Erythroblast (primary cell): ENCODE measurements around the gene COX6A1.

Experiments
- DNase-seq, 2 experiments: peaks; one replicate each; lab custom pipeline; 2025; lab: John Stamatoyannopoulos, UW
- GATA1 ChIP-seq: IDR thresholded peaks from 2 replicates; pipeline ENCODE4 v1.6.1; 2011; ENCODE audit warnings: low read depth, mild to moderate bottlenecking, control low read depth, low read length, moderate library complexity
- POLR2A ChIP-seq: IDR thresholded peaks from 2 replicates; pipeline ENCODE4 v1.6.1; 2011; ENCODE audit warnings: mild to moderate bottlenecking, low read length

The COX6A1 gene

GRCh38 chr12:120481022-120481767, 43.3 kb downstream of the COX6A1 start:
- peak; percentile 35 to 74 for DNase-seq
- no peak for TF ChIP-seq GATA1

GRCh38 chr12:120483621-120484020, 45.7 kb downstream of the COX6A1 start:
- DNase-seq = no peak
- TF ChIP-seq GATA1 = no peak
- TF ChIP-seq POLR2A = no peak

- TF ChIP-seq POLR2A = no peak
- no peak for TF ChIP-seq GATA1
- DNase-seq = no peak
Observed at GRCh38 chr12:120485961-120486881, 48.3 kb downstream of the COX6A1 start.

GRCh38 chr12:120487552-120487951, 49.6 kb downstream of the COX6A1 start:
- peak; percentile 71 to 90 for DNase-seq

- no peak for TF ChIP-seq GATA1
- no peak for TF ChIP-seq POLR2A
- DNase-seq = peak in 1 of 2 experiments; percentile 22
Observed at GRCh38 chr12:120488057-120488640, 50.2 kb downstream of the COX6A1 start.

GRCh38 chr12:120489018-120489417, 51.1 kb downstream of the COX6A1 start:
- TF ChIP-seq POLR2A (no peak), GATA1 (no peak)
- peak; percentile 23 to 72 for DNase-seq

- TF ChIP-seq POLR2A = no peak
- no peak for TF ChIP-seq GATA1
- no peak for DNase-seq
Observed at GRCh38 chr12:120490325-120490724, 52.4 kb downstream of the COX6A1 start.
